Measurements from ENCODE around the gene PLA2G3.

DNA sequence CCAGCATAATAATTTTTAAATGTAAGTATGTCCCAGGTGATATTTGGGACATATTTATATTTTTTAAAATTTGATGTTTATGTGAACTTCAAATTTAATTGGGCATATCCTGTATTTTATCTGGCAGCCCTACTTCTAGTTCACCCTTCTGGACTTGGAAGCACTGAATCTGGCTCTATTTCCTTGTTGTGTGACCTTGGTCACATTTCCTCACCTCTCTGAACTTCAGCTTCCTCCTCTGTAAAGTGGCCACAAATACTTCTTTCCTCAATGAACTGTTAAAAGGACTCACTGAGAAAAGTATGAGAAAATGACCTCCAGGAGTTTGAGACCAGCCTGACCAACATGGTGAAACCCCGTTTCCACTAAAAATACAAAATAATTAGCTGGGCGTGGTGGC, 11.6 kb upstream of the PLA2G3 start:
- TF ChIP-seq, protein P1, sequence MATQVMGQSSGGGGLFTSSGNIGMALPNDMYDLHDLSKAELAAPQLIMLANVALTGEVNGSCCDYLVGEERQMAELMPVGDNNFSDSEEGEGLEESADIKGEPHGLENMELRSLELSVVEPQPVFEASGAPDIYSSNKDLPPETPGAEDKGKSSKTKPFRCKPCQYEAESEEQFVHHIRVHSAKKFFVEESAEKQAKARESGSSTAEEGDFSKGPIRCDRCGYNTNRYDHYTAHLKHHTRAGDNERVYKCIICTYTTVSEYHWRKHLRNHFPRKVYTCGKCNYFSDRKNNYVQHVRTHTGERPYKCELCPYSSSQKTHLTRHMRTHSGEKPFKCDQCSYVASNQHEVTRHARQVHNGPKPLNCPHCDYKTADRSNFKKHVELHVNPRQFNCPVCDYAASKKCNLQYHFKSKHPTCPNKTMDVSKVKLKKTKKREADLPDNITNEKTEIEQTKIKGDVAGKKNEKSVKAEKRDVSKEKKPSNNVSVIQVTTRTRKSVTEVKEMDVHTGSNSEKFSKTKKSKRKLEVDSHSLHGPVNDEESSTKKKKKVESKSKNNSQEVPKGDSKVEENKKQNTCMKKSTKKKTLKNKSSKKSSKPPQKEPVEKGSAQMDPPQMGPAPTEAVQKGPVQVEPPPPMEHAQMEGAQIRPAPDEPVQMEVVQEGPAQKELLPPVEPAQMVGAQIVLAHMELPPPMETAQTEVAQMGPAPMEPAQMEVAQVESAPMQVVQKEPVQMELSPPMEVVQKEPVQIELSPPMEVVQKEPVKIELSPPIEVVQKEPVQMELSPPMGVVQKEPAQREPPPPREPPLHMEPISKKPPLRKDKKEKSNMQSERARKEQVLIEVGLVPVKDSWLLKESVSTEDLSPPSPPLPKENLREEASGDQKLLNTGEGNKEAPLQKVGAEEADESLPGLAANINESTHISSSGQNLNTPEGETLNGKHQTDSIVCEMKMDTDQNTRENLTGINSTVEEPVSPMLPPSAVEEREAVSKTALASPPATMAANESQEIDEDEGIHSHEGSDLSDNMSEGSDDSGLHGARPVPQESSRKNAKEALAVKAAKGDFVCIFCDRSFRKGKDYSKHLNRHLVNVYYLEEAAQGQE (IDR thresholded peaks at IDR 0.05; ENCODE audit: low read depth), result no peak
- no peak for TF ChIP-seq EP300 (IDR thresholded peaks at IDR 0.05; ENCODE audit: borderline replicate concordance)
- TF ChIP-seq CREB1 (IDR thresholded peaks at IDR 0.05; ENCODE audit: low read depth), result no peak
- TF ChIP-seq TAF1 (IDR thresholded peaks at IDR 0.05; ENCODE audit: low read depth), result no peak
- TF ChIP-seq EGR1 (IDR thresholded peaks at IDR 0.05), result no peak
- TF ChIP-seq, protein P2, sequence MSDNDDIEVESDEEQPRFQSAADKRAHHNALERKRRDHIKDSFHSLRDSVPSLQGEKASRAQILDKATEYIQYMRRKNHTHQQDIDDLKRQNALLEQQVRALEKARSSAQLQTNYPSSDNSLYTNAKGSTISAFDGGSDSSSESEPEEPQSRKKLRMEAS (IDR thresholded peaks at IDR 0.05), result no peak
- TF ChIP-seq YY1 (IDR thresholded peaks at IDR 0.05; ENCODE audit: low read depth), result no peak
- TF ChIP-seq TCF12 (IDR thresholded peaks at IDR 0.05; ENCODE audit: low read depth), result no peak
- TF ChIP-seq ZBTB7A (IDR thresholded peaks at IDR 0.05; ENCODE audit: low read depth), result no peak
- no peak for TF ChIP-seq TEAD4 (IDR thresholded peaks at IDR 0.05)
- no peak for TF ChIP-seq CEBPB (IDR thresholded peaks at IDR 0.05)
- no peak for TF ChIP-seq RAD21 (IDR thresholded peaks at IDR 0.05; ENCODE audit: low read depth)
- TF ChIP-seq NFIC (IDR thresholded peaks at IDR 0.05), result no peak
- TF ChIP-seq FOXM1 (IDR thresholded peaks at IDR 0.05; ENCODE audit: borderline replicate concordance, low read depth), result no peak
